WTC11 (cell line): Measurements from ENCODE around the gene CCDC88B.

ENCODE experiments used
- CTCF ChIP-seq: fragments of 200-600 bp; IDR thresholded peaks from 2 replicates; pipeline ENCODE4 v1.8.0; 2022; ENCODE audit warnings: antibody characterized with exemption
- FOXK1 ChIP-seq: sonication (generic); formaldehyde crosslinking; IDR thresholded peaks from 2 replicates; pipeline ENCODE4 v1.8.0; 2022; ENCODE audit warnings: mild to moderate bottlenecking, moderate library complexity, missing genetic modification reagents
- PRDM15 ChIP-seq: sonication (generic); formaldehyde crosslinking; IDR thresholded peaks from 2 replicates; pipeline ENCODE4 v1.8.0; 2022; ENCODE audit warnings: missing genetic modification reagents
- ZNF121 ChIP-seq: sonication (generic); formaldehyde crosslinking; IDR thresholded peaks from 2 replicates; pipeline ENCODE4 v1.8.0; 2023; ENCODE audit warnings: missing genetic modification reagents
- ZNF138 ChIP-seq: sonication (generic); formaldehyde crosslinking; conservative IDR thresholded peaks from 2 replicates; pipeline ENCODE4 v1.8.1; 2022; ENCODE audit warnings: mild to moderate bottlenecking, moderate library complexity, missing genetic modification reagents
- ZNF232 ChIP-seq: sonication (generic); formaldehyde crosslinking; IDR thresholded peaks from 2 replicates; pipeline ENCODE4 v1.8.0; 2022; ENCODE audit warnings: mild to moderate bottlenecking, missing genetic modification reagents
- TF ChIP-seq, protein P1 (sequence below): sonication (generic); formaldehyde crosslinking; IDR thresholded peaks from 2 replicates; pipeline ENCODE4 v1.8.0; 2022; ENCODE audit warnings: mild to moderate bottlenecking, missing genetic modification reagents

DNA sequence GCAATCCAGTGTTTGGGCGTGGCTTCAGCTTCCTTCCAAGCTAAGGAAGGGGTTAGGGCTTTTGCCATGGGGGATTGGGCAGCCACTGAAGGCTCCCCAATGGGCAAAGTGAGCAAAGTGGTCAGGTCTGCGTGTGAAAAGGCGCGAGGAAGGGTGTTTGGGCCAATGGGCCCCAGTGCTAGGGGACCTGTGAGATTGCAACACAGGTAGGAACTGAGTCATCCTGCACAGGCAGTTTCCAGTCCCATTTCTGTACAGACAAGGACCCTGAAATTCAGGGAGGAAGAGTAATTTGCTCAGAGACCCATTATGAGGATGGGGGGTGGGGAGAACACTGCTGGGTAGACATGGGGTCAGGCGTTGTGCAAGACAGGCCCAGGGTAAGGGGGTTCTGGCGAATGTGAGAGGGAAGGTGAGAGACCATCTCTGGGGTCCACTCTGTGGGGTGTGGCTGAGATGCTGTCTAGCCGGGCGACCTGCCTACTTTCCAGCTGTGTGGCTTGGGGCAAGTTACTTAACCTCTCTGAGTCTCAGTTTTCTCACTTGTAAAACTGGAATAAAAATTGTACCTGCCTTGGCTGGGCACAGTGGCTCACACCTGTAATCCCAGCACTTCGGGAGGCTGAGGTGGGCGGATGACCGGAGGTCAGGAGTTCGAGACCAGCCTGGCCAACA is 7.3 kb downstream of the CCDC88B start:
- TF ChIP-seq CTCF (no peak), PRDM15 (no peak), ZNF138 (CRISPR knock-in tag) (no peak), ZNF232 (CRISPR knock-in tag) (no peak), FOXK1 (CRISPR knock-in tag) (no peak), ZNF121 (no peak)
- TF ChIP-seq, protein P1, sequence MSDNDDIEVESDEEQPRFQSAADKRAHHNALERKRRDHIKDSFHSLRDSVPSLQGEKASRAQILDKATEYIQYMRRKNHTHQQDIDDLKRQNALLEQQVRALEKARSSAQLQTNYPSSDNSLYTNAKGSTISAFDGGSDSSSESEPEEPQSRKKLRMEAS (CRISPR knock-in tag): no peak
